Amygdala (tissue), 56 donors: ENCODE measurements around the gene RERE.

Experiments used
- DNase-seq, 56 donors: peaks; one replicate each; lab custom pipeline; 2025; lab: John Stamatoyannopoulos, UW

Gene RERE

GRCh38 chr1:8337776-8338525 is 479.5 kb downstream of the RERE start:
- no peak for DNase-seq

GRCh38 chr1:8335246-8335645 is 482.2 kb downstream of the RERE start:
- DNase-seq, result no peak

GRCh38 chr1:8334106-8334851 is 483.2 kb downstream of the RERE start:
- no peak for DNase-seq

- no peak for DNase-seq
Observed at GRCh38 chr1:8333246-8333987, 484.0 kb downstream of the RERE start.

- DNase-seq, result no peak
Observed at GRCh38 chr1:8332806-8333205, 484.6 kb downstream of the RERE start.

- DNase-seq, result no peak
Observed at GRCh38 chr1:8330271-8331125, 486.9 kb downstream of the RERE start.

GRCh38 chr1:8329858-8330257 is 487.6 kb downstream of the RERE start:
- no peak for DNase-seq

GRCh38 chr1:8329439-8329838 is 488.0 kb downstream of the RERE start:
- DNase-seq, result no peak

- no peak for DNase-seq
Observed at GRCh38 chr1:8328271-8328670, 489.2 kb downstream of the RERE start.

- no peak for DNase-seq
Observed at GRCh38 chr1:8326265-8326664, 491.2 kb downstream of the RERE start.

- DNase-seq, result no peak
Observed at GRCh38 chr1:8325771-8326170, 491.7 kb downstream of the RERE start.

- DNase-seq, result no peak
Observed at GRCh38 chr1:8324176-8324810, 493.1 kb downstream of the RERE start.

- no peak for DNase-seq
Observed at GRCh38 chr1:8323706-8324105, 493.7 kb downstream of the RERE start.

GRCh38 chr1:8321612-8322011 is 495.8 kb downstream of the RERE start:
- DNase-seq, result no peak

GRCh38 chr1:8318436-8318835 is 499.0 kb downstream of the RERE start:
- peak in 1 of 56 donors; percentile 40 for DNase-seq

GRCh38 chr1:8317647-8318381 is 499.6 kb downstream of the RERE start, which contains the start of gene SLC45A1:
Gene SLC45A1 (plus strand): TSS chr1:8318114. CDS start chr1:8324330, 6,216 bp downstream.
- peak in 51 of 56 donors; percentile 8 to 88 (median 55) for DNase-seq

GRCh38 chr1:8315573-8316475 is 501.6 kb downstream of the RERE start:
- no peak for DNase-seq
